Left lobe of liver (tissue), 2 donors: ENCODE measurements around the gene MSMB. TPM values are rescaled to one million over a fixed set of nuclear protein-coding genes. Genes with fewer than 3 reads are reported as not detected.
"Not testable (repeated sequence)": the region's sequence is repeated elsewhere in the genome, so short reads cannot be mapped to it uniquely, and the experiment has no call there.

Experiments used
- ATAC-seq: fragments of 200-7000 bp; cut with Tn5 transposase; one replicate; pipeline ENCODE4 v1.9.1; 2020; ENCODE audit warnings: mild to moderate bottlenecking, moderate library complexity
- DNase-seq: peaks from one replicate; pipeline ENCODE4 v3.0.0-alpha.2; 2020; ENCODE audit warnings: low spot score
- total RNA-seq: library from RNA; stranded (reverse); gene quantifications from one replicate; pipeline ENCODE4 v1.2.1, GENCODE V29; 2021
- donor health status: DM: no; HTN: no; CAD: no; lungs with moderate emphysema.
- donor health status: DM: no; HTN: yes; CAD: no.

Gene MSMB, protein sequence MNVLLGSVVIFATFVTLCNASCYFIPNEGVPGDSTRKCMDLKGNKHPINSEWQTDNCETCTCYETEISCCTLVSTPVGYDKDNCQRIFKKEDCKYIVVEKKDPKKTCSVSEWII
- not detected for total RNA-seq

DNA sequence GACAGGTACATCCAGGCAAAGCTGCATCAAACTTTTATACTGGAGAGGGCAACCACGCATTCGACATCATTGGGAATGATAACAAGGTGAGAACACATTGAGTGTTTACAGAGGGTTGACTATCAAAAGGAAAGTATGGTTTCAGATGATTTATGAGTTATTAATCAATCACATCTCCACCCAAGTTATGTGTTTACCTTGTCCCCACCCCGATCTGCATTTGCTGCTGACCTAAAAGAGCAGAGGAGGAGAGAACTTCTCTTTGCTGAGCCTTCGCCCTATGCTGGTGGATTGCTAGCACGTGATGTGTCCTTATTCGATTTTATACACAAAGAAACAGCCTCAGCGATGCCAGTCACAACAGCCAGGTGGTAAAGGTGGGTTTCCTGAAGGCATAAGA, at the start of gene MSMB:
TSS of gene MSMB (minus strand) at position 9 of the 400 bp plus-strand sequence. CDS start 32 bp downstream, outside the sequence.
- DNase-seq = no peak
- no peak for ATAC-seq

DNA sequence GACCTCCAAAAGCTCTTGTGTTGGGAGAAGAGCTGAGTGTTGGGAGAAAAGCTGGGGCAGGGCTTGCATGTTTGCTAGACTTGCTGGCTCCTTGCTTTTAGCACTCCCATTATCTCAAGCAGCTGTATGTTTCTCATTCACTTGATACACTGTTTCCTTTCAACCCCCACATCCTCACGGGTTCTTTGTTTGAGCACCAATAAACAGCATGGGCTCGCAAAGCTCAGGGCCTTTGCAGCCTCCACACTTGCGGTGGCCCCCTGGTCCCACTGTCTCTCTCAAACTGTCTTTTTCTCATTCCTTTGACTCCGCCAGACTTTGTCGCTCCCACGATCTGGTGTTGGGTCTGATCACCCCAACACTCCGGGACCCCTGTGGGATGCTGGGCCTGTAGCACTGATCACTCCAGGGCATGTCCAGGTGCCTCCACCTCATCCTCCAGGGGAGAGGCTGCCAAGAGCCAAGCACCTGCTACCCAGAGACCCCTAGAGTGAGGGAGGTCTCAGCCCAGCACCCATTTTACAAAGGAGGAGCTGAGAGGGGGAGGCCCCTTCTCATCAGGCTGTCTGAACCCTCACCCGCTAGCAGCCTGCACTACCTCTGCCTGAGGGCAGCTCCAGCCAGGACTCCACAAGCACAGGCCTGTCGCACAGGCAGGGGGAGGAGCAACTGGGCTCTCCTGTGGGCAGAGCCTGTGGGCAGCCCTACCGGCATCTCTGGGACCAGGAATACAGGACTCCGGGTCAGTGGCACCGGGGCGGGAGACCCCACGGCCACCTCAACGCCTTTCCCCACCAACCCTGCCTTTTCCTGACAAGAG, 49.1 kb upstream of the MSMB start:
- DNase-seq (no peak), ATAC-seq (no peak)

DNA sequence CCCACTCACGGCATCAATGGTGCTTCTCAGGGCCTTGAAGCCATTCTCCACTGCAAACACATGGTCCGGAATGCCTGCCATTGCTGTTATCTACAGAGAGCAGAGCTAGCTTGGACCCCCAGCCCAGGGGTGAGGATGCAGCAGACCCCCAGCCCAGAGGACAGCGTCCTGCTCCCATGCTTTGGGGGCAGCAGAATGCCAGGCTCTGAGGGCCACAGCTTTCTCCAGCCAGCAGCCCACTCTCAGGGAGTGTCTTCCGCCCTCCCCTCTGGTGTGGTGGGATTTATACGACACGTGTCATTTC, 48.1 kb upstream of the MSMB start:
- ATAC-seq = no peak
- DNase-seq = no peak

DNA sequence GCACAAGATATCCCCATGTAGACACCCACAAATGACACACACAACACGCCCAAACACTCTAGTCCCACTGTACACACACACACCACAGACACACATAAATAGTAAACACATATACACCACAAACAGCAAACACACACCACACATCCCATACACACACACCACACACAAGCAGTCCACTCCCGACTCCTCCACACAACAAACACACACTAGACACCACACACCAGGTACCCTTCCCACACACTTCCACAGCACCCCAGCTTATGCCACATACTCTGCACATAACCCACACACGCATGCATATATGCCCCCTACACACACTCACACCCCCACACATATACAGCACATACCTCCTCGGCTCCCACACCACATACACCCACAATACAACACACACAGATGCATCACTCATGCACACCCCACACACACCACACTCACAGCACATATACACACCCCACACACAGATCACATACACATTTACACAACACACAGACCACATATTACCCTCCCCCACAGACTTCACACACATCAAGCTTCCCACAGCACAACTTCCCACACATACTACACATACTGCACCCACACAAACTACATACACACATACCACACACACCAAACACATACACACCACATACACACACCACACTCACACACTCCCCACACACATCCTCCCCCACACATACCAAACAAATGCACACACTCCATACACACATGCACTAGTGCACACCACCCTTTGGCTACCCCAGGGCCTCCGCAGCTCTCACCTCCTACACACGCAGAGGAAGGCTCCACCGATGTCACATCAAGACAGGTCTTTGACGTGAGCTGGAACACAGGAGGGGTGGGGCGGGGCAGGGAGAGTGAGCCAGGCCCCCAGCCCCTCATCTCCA, 47.5 kb upstream of the MSMB start:
- not testable (repeated sequence) for ATAC-seq, DNase-seq

DNA sequence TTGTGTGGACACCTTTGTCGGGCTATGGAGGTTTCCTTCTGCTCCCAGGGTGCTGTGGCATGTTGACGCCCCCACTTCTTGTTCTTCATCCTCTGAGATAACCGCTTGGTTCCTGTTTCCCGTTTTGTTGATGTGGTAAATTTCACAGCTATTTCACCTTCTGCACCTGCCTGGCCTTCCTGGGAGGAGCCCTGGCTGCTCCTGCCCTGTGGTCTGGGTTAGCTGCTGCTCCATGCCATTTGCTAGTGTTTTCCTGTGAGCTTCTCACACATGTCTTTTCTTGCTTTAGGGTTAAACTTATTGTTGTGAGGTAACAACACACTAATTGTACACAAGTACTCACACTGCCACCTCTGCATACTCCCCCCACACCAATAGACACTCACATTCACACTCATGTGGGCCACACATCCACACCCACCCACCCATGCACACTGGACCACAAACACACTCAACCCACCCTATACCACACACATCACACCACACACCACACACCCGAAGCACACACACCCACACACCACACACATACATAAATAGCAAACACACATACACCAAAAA, 46.5 kb upstream of the MSMB start:
- DNase-seq = no peak
- no peak for ATAC-seq

DNA sequence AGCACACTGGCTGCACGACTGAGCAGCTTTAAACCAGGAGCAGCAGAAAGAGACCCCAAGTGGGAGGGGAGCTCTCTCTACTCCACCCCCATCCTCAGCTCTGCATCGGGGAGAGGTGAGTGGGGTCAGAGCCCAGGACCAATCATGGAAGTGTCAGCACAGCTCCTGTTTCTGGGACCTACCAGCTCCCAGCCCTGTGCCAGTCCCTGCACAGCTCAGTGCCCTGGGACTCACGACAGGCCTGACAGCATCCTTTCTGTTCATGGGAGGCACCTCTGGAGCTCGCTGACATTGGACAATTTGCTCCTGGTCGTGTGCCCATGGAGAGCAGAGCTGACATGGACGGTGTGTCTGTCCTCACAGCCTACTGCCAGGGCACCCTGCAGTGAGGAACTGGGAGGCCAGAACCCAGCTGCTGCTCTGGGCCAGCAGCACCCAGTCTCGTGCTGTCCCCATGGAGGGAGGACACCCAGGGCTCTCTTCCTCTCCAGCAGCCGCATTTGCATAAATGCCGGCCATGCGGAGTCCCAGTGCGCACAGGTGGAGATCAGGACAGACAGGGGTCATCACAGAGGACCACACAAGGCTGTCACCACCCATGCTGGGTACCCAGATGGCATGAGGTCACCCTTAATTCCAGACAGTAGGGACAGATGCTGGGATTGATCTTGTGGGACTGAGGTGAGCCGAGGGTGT, 45.9 kb upstream of the MSMB start:
- no peak for ATAC-seq
- DNase-seq = no peak

DNA sequence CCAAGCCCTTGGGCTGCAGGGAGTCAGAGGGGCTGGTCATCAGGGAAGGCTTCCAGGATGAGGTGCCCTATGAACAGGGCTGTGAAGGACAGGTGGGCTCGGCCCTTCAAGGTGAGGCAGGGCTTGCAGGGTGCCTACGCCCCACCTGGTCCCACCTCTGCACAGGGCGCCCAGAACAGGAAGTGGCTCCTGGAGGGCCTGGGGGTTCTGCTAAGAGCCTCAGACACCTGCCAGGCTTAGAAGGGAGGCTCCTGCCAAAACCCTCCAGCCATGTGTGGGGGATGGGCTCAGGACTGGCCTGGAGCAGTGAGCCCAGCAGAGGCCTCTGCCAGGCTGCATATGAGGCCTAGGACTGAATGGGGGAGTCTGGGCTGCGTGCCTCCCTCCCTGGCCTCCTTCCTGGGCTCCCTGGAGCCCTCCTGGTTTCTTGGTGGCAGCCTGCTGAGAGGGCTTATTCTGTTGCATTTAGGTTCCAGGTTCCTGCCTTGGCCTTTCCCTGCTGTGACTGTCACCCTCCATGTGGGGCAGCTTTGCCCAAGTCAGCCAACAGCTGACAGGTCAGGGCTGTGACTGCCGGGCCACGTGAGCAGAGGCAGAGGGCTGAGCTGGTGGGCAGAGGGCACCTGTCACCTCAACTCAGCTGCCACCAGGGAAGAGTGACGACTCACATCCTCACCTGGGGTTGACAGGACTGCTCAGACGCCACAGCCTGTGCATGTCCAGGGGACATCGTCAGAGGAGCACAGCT, 45.2 kb upstream of the MSMB start:
- DNase-seq (no peak), ATAC-seq (no peak)

DNA sequence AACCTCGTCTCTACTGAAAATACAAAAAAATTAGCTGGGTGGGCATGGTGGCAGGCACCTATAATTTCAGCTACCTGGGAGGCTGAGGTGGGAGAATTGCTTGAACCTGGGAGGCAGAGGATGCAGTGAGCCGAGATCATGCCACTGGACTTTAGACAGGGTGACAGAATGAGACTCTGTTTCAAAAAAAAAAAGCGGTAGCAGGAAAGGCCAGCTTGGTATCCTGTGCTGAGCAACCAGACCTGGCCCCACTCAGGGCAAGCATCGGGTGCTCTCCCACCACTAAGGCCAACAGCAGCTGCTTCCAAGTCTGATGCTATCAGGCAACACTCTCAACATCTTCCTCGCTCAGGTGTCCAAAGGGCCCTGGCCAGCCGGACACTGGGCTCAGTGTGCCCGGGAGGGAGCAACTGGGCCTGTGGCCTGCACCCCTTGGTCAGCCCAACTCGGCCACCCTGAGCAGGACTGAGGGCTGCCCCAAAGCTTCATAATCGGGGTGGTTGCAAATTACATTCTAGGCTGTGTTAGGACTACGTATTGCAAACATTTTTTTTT, 44.3 kb upstream of the MSMB start:
- ATAC-seq (no peak), DNase-seq (no peak)

DNA sequence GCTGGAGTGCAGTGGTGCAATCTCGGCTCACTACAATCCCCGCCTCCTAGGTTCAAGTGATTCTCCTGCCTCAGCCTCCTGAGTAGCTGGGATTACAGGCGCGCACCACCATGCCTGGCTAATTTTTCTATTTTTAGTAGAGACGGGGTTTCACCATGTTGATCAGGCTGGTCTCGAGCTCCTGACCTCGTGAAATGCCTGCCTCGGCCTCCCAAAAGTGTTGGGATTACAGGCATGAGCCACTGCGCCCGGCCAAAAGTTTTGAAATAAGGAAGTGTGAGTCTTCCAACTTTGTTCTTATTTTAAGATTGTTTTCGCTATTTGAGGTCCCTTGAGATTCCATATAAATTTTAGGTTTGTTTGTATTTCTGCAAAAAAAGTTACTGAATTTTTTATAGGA, 41.3 kb upstream of the MSMB start:
- peak; percentile 5 for DNase-seq
- not testable (repeated sequence) for ATAC-seq

DNA sequence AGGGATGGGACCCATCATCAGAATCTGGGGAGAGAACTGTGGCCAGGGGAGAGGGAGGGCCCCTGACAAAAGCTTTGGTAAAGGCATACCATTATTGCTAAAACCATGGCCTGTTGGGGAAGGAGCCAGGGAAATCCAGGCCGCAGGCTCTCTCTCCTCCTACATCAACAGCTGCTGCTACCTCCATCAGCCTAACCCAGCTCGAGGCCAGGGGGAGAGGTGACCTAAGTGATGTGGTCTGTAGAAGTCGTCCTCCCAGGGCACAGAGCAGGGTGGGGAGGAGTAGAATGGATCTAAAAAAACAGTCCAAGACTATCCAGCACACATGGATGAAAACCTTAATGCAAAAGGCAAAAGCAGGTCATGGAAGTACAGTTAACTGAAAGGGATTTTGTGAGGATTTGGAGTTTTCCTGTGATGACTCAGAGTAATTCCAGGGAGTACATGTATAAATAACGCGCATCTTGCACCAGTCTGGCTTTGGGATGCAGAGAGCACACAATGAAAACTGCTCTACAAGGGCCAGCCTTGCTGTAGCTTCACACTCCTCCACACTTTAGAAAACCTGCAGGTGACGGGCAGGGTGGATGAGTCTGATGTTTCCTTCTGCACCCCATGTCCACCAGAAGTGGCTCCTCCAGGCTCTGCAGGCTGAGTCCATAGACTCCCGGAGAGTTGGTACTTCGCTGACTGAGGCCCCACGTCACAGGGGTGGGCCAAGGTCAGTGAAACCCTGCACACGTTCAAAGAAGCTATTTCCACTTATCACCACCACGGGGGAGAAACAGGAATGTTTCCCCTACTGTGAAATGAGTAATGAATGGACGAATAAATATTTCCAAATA, 38.5 kb upstream of the MSMB start:
- ATAC-seq (no peak), DNase-seq (peak; percentile 30)

DNA sequence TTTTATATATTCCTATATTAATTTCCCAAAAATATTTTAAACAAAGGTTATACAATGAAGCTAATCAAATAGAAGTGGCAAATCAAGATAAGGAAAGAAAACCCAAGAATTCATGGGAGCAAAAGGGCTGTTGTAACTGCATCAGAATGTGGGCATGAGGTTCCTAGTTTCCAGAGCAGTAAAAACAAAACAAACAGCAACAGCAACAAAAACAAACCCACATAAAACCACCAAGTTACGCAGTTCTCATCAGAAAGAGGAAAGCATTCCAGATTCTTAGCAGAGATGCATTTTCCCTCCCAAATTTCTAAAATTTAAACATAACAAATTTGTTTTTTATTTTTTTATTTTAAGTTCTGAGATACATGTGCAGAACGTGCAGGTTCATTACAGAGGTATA, 34.8 kb upstream of the MSMB start:
- no peak for DNase-seq
- ATAC-seq = no peak

DNA sequence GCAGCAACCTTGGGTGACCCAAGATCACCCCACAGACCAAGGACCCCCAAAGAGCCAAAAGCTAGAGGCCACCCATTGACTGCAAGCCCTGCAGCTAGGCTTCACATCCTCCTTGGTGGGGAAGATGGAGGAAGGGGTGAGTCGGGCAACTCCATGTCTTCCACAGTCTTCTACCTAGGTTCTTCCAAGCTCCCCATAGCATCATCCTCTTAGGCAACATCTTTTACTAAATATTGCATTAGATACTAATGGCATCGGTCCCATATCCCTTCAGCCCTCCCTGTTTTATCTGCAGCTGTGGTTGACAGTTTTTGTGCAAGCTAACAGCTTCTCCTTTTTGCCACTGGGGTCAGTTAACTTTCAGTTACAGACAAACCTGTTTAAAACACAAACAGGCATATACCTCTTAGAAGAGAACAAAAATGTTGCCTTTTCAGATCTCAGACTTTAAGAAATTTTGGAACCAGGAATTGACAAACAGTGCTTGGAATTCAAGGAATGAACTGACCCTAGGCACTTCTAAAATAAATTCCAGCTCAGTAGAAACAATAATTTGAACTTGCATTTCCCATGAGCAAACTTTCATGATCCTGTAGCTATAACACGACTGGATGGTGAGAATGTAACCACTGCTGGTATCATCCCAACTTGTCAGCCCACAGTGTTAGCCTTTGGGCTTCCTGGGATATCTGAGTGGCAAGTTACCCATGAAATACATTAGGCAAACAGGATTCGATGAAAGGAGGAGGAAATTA, 33.9 kb upstream of the MSMB start:
- DNase-seq (no peak), ATAC-seq (no peak)

DNA sequence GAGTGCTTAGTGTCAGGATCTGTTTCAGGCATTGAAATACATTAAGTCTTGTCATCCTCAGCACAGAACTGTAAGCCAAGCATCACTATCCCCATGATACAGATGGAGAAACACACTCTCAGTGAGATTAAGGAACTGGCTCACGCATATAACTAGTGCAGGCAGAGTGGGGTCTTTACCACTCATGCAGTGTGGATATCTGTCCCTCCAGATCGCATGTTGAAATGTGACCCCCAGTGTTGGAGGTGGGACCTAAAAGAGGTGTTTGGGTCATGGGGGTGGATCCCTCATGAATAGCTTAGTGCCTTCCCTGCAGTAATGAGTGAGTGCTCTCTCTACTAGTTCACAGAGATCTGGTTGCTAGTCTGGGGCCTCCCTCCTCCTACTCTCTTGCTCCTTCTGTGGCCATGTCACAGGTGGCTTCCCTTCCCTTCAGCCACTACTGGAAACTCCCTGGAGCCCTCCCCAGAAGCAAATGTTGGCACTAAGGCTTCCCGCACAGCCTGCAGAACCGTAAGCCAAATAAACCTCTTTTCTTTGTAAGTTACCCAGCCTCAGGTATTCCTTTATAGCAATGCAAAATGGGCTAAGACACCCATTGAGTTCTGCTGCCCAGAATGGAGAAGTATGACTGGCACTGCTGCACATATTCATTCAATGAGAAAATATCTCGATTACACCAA, 31.8 kb upstream of the MSMB start:
- ATAC-seq = no peak
- no peak for DNase-seq

DNA sequence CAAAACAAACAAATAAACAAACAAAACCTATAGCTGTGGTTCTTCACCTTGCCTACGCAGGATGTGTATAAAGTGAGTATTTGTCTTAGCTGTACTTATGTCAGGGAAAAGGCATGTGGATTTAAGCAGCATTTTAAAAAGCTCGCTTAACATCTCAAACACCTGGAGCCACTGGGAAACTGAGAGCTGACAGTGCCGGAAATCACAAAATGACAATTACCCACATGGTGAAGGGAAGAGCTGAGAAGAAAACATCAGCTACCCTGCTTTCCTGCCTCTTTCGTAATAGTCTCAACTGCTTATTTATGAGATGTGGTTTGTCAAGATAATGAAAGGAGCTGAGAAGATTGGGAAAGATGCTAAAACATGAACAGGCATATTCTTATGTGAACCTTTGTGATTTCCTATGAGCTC, 31.1 kb upstream of the MSMB start:
- ATAC-seq (no peak), DNase-seq (no peak)

DNA sequence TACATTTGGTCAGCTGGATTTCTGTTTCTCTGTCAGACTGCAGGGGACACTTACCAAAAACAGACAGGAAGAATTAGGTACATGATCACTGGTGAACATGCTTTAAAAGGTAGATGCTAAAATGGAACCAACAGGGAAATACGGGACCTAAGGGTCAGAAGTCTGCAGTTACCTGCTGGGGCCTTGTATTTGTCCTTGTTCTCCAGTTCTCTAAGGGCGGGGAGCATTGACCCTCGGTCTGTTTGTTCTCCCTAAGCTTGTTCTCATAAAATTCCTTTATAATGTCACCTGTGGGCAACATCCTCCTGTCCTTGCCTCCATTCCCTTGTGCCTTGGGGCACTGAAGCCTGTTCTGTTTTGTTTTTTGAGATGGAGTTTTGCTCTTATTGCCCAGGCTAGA, 29.8 kb upstream of the MSMB start:
- no peak for ATAC-seq
- DNase-seq = no peak

DNA sequence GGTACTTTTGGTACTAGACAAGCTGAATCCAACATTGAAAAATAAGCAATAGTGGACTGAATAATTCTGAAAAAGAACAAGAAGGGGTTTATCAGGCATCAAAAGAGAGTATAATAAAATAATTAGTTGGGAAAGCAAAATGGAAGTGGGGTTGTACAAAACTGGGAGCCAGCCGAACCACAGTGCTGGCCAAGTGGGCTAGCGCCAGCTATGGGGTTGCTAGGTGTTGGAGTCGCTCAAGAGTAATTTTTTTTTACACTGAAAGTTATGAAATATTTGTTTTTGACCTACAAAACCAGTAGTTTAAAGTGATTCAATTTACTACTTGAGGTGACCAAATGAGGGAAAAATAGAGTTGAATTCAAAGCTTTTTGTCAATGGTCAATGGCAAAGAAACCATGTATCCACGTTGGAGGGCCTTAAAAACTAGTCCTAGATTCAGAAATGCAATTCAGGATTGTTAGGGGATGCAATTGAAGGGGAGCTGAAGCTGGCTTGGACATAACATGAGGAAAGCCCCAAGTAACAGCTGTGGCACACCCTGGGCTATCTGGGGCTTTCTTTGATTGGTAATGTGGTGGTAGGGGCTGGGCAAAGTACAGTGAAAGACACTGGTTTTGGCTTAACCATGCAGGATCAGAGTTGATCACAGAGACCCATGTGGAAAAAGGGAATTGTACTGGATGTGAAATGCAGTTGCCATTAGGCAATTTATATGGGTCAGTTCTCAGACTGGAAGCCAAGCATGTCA, 28.3 kb upstream of the MSMB start:
- no peak for ATAC-seq
- DNase-seq = no peak

DNA sequence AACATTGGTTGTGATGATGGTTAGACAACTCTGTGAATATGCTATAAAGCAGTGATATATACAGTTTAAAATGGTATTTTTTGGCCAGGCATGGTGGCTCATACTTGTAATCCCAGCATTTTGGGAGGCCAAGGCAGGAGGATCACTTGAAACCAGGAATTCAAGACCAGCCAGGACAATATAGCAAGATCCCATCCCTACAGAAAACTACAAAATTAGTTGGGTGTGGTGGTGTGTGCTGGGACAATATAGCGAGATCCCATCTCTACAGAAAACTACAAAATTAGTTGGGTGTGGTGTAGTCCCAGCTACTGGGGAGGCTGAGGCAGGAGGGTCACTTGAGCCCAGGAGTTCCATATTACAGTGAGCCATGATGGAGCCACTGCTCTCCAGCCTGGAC, 27.5 kb upstream of the MSMB start:
- DNase-seq = no peak
- ATAC-seq = no peak
